BJ (cell line): ENCODE results near the gene MAPKAP1. TPM values are rescaled to one million over a fixed set of nuclear protein-coding genes. Genes with fewer than 3 reads are reported as not detected.

Source experiments
- CTCF ChIA-PET: fragments of 350-600 bp; formaldehyde crosslinking; extraction: SDS; loops from one replicate; lab custom pipeline; 2021; ENCODE audit warnings: antibody characterized with exemption, inconsistent platforms; lab: Yijun Ruan, JAX
- POLR2A ChIA-PET: fragments of 300-600 bp; sonication (Branson Sonifier 250); formaldehyde crosslinking; extraction: SDS; loops from one replicate; lab custom pipeline; 2021; ENCODE audit warnings: antibody characterized with exemption; lab: Charles Lee
- DNase-seq: peaks from one replicate; pipeline ENCODE4 v3.0.0-alpha.2; 2011; ENCODE audit warnings: low read depth
- H3K27me3 ChIP-seq: 2 replicates; pipeline ENCODE4 v1.6.0; 2011; ENCODE audit warnings: low read length; ENCODE audit not compliant: control insufficient read depth, insufficient read depth
- H3K36me3 ChIP-seq: 2 replicates; pipeline ENCODE4 v1.5.1; 2011; ENCODE audit warnings: low read length; ENCODE audit not compliant: control insufficient read depth, insufficient read depth
- H3K4me3 ChIP-seq: 2 replicates; pipeline ENCODE4 v1.5.1; 2011; ENCODE audit warnings: low read depth, mild to moderate bottlenecking, control low read depth, low read length
- polyA plus RNA-seq: library from polyadenylated mRNA; depleted of rRNA; stranded (reverse); fragments of >200 nt; gene quantifications from 2 replicates; pipeline ENCODE4 v1.2.3, GENCODE V29; 2011
- TF ChIP-seq, protein P1 (sequence below): IDR thresholded peaks from 2 replicates; pipeline ENCODE4 v1.5.1; 2011; ENCODE audit warnings: low read depth, mild to moderate bottlenecking, control low read depth, inconsistent platforms, low read length, moderate library complexity; ENCODE audit not compliant: insufficient read depth

Gene MAPKAP1
- polyA plus RNA-seq, 1 experiment: 113 TPM

DNA sequence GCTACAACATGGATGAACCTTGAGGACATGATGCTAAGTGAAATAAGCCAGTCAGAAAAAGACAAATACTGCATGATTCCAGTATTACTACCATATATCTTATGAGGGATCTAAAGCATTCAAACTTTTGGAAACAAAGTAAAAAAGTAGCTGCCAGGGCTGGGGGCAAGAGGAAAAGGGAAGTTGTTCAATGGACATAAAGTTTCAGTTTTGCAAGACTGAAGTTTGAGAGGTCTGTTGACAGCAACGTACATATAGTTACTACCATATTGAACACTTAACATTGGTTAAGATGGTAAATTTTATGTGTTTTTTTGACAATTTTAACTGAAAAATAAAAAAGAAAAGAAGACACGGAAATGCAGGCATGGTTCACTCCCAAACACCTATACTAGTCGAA, 77.6 kb downstream of the MAPKAP1 start:
- no peak for DNase-seq
- ChIA-PET POLR2A (no interaction called here), CTCF (interaction anchor here (1.1 kb wide), 1 partner anchor 595 kb away, joined by 3 read pairs; no protein-coding TSS in a partner anchor)
- Histone ChIP-seq H3K36me3 (no peaks in the 10 kb centered on the region), H3K4me3 (no peak overlapping the region), H3K27me3 (no peaks in the 10 kb centered on the region)
- TF ChIP-seq, protein P1, sequence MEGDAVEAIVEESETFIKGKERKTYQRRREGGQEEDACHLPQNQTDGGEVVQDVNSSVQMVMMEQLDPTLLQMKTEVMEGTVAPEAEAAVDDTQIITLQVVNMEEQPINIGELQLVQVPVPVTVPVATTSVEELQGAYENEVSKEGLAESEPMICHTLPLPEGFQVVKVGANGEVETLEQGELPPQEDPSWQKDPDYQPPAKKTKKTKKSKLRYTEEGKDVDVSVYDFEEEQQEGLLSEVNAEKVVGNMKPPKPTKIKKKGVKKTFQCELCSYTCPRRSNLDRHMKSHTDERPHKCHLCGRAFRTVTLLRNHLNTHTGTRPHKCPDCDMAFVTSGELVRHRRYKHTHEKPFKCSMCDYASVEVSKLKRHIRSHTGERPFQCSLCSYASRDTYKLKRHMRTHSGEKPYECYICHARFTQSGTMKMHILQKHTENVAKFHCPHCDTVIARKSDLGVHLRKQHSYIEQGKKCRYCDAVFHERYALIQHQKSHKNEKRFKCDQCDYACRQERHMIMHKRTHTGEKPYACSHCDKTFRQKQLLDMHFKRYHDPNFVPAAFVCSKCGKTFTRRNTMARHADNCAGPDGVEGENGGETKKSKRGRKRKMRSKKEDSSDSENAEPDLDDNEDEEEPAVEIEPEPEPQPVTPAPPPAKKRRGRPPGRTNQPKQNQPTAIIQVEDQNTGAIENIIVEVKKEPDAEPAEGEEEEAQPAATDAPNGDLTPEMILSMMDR: no peak

DNA sequence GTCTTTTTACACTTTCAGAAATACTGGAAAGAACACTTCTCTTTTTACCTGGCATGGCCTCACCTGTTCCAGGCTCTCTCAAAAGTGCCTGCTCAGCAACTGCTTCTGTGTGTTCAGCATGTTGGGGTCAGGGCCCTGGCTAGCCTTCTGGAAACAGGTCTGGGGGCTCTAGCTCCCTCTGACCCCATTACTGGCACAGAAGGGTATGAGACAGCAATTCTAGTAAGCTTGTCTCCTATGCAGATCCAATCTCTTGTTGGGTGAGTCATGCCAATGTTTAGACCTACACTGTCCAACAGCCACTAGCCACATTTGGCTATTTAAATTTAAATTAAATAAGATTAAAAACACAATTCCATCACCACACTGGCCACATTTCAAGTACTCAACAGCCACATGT, 80.8 kb downstream of the MAPKAP1 start:
- POLR2A ChIA-PET: no interaction called here
- TF ChIP-seq, protein P1: no peak
- DNase-seq: no peak
- Histone ChIP-seq H3K36me3 (no peaks in the 10 kb centered on the region), H3K4me3 (no peak overlapping the region), H3K27me3 (no peaks in the 10 kb centered on the region)
- CTCF ChIA-PET: interaction anchor here (0.5 to 1.2 kb wide), 2 partner anchors 56 to 804 kb away, joined by 3 read pairs; no protein-coding TSS in a partner anchor

DNA sequence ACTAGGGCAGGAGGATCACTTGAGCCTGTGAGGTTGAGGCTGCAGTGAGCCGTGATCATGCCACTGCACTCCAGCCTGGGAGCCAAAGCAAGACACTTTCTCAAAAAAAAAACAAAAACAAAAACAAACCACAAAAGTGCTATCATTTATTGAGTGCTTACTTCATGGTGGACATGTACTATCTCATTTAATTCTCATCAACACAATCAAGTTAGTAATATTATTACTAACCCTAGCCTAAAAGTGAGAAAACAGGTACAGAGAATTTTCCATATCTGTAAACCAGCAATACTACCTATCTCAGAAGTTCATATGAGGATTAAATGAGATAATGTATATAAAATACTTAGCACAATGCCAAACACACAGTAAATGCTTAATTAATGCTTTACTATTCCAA, 85.8 kb downstream of the MAPKAP1 start:
- POLR2A ChIA-PET: no interaction called here
- CTCF ChIA-PET: no interaction called here
- TF ChIP-seq, protein P1: no peak
- no peak overlapping the region for H3K4me3 ChIP-seq
- H3K36me3 ChIP-seq: no peaks in the 10 kb centered on the region
- no peak for DNase-seq
- no peaks in the 10 kb centered on the region for H3K27me3 ChIP-seq

DNA sequence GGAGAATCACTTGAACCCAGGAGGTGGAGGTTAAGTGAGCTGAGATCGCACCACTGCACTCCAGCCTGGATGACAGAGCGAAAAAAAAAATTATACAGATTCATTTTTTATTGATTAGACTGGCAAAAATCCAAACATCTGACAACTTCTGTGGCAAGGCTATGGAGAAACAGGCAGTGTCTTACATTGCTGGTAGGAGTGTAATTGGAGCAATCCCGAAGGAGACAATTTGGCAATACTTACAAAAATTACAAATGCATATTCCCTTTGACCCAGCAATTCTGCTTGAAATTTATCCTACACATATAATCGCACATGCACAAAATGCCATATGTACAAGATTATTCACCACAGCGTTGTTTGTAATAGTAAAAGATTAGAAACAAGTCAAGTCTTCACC, 86.8 kb downstream of the MAPKAP1 start:
- DNase-seq: no peak
- TF ChIP-seq, protein P1: no peak
- no peaks in the 10 kb centered on the region for H3K27me3 ChIP-seq
- POLR2A ChIA-PET: interaction anchor here (0.7 kb wide), 1 partner anchor 150 kb away, joined by 4 read pairs; no protein-coding TSS in a partner anchor
- CTCF ChIA-PET: no interaction called here
- H3K4me3 ChIP-seq: no peak overlapping the region
- H3K36me3 ChIP-seq: no peaks in the 10 kb centered on the region

DNA sequence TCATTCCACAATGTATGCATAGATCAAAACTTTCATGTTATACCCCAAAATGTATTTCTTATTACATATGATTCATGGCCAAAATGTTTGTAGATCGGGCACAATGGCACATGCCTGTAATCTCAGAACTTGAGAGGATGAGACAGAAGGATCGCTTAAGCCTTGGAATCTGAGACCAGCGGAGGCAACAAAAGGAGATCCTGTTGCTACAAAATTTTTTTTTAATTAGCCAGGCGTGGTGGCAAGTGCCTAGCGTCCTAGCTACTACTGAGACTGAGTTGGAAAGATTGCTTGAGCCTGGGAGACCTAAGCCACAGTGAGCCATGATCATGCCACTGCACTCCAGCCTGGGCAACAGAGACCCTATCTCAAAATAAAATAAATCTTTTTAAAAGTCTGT, 89.9 kb downstream of the MAPKAP1 start:
- TF ChIP-seq, protein P1: no peak
- Histone ChIP-seq H3K27me3 (no peaks in the 10 kb centered on the region), H3K4me3 (no peak overlapping the region), H3K36me3 (no peaks in the 10 kb centered on the region)
- ChIA-PET CTCF (interaction anchor here (1.1 kb wide), 1 partner anchor 27 kb away, joined by 4 read pairs; no protein-coding TSS in a partner anchor), POLR2A (no interaction called here)
- DNase-seq: no peak
